ENCODE results near the gene MYCN.

Gene MYCN

DNA sequence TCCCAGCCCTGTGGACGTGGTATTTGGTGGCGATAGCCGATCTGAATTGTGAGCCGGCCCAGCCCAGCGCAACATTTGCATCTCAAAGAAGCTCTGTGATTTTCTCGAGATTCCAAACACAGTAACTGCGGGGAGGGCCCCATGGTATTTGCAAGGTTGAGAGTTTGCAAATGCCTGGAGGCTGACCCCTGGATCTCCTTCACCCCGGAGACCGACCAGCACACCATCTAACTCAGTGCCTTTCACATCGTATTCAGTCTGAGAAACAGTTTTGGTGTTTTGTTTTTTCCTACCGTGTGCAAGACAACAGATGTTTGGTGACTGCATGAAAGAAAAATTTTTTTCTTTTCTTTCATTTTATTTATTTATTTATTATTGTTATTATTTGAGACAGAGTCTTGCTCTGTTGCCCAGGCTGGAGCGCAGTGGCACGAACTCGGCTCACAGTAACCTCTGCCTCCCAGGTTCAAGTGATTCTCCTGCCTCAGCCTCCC lies 40.3 kb downstream of the MYCN start:
- no peak for DNase-seq

DNA sequence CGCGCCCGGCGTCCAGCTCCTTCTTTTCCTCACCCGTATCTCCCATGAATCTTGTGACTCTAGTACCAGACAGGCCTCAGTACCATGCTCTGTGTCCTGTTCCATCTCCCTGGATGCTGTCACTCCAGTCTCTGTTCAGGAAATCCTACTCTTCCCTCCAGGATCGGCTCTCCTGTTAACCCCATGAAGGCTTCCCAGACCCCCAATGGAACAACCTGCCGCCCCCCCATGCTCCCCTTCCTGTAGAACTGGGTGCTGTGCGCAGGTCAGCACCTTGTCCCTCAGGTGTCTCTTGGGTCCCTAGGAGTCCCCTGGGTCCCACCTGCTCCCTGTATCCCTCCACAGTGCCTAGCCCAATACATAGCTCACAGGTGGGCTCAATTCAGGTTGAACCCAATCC lies 41.3 kb downstream of the MYCN start:
- DNase-seq: no peak

DNA sequence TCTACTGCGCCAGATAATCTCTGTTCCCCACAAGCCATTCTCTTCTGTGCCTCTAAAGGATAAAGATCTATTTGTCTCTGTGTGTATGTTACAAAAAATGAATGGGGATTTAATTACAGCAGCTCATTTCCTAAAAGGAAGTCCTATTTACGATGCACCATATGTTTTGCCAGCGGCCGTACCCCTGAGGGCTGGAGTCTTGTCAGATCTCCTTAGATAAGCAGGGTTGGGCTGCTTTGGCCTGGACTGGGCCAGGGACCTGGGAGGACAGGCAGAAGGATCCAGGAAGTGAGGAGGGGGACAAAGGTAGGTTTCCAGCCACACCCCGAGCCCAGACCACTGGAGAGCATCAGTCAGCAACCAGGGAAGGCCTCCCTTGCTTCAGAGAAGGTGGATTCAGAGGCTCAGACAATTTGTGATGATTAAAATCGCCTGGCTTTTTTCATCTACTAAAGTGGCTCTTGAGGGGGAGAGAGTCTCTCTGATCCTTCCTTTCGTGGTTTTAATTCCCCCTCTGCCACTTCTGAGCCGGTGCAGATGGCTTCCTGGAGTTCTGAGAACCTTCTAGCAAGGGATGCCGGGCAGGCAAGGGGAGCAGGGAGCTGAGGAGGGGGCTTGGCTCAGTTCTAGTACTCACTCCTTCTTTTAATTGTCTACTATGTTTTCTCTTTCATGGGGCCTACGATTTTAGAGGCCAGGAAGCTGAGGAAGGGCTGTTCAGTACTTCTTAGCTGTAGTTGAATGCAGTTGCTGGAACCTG lies 42.1 kb downstream of the MYCN start:
- no peak for DNase-seq

DNA sequence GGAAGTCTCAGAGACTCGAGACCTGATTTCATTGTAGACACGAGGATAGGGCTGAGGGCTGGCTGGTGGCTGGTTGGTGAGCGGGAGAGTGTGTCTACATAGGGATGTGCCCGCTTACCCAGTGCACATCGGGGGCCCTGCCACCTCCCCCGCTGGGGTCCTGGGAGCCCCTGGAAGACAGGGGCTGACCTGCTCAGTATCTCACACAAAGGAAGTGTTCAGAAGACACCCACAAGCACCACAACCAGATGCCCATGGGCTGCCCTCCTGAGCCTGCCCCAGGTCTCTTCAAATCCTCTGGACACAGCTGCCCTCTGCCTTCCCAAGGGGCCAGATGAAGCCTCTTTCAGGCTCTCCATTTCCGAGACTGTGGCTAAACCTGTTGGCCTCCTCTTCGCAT lies 43.1 kb downstream of the MYCN start:
- DNase-seq: no peak

DNA sequence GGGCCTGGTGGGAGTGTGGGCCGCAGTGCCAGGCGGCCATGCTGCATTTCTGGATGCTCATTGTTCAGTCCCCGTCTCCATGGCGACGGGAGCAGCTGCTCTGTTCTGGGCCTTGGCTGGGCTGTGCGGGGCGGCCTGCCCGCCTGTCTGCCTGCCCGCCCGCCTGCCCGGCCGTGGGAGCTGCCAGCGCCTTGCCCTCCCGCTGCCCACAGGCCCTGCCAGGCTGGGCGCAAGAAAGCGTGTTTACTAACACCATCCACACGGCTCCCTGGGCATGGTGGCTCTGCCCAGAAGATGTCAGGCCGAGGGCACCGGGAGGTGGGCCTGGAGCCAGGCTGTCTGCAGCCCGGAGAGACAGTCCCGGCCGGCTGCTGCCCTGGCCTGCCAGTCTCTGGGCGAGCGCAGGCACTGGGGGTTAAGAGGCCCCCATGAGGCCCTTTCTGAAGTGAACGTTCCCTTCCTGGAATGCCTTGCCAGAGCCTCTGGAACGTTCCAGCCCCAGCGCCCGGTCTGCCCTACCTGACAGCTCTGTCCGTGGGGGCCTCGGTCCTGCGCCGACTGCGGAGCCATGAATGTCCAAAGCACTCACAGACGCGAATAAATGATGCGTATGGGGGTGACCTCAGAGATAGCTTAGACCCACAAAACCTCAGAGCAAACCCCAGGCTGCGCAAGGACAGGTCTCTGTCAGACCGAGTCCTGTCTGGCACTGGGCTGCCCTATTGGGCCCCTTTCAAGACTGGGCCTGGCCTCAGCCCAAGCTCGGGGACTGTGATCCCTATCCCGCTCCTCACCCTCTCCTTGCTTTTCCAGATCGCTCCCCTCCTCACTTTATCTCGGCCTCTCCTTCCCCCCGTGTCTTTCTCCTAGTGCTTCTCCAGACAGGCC lies 44.3 kb downstream of the MYCN start:
- DNase-seq: no peak

DNA sequence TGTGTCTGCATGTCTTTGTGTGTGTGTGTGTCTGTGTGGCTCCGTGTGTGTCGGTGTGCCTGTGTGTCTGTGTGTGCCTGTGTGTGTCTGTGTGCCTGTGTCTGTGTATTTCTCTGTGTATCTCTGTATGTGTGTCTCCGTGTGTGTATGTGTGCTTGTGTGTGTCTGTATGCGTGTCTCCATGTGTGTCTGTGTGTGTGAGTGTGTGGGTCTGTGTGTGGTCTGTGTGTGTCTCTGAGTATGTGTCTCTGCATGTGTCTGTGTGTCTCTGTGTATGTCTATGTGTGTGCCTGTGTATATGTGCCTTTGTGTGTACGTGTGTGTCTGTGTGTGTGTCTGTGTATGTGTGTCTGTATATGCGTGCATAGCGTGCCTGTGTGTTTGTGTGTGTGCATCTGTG lies 45.2 kb downstream of the MYCN start:
- DNase-seq: no peak

DNA sequence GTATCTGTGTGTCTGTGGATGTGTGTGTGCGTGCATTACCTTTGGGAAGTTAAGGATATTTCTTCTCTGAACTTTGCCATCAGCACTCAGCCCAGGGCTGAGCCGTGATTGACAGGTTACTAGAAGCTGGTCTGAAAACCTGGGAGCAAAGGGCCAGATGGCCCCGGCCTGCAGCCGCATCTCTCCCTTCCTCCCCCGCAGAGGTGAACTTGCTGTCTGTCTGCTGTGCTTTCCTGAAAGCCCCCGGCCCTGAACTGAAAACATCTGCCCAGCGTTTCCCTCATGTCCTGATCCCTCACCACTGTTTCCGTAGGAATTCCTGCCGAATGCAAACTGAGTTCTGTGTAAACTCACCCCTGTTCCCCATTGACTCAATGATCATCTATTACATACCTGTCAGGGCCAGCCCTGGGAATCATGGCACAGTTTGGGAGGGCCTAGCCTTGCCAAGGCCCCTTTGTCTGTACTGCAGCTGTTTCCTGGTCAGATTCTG lies 45.8 kb downstream of the MYCN start:
- no peak for DNase-seq

DNA sequence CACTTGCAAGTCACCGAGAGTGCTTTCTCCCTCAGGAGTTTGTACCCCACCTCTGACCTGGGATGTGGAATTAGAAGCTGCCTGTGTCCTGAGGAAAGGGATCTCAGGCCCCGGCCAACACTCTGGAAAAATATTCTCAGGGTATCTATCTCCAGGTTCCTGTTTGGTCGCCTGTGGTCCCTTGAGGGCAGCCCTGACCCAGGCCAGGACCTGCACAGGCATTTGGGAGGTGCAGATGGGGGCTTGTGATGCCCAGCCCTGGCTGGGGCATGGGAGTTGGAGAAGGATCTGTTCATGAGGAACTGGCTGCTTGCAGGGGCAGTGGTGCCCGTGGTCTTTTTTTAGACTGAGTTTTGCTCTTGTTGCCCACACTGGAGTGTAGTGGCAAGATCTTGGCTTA lies 46.3 kb downstream of the MYCN start:
- DNase-seq: no peak

DNA sequence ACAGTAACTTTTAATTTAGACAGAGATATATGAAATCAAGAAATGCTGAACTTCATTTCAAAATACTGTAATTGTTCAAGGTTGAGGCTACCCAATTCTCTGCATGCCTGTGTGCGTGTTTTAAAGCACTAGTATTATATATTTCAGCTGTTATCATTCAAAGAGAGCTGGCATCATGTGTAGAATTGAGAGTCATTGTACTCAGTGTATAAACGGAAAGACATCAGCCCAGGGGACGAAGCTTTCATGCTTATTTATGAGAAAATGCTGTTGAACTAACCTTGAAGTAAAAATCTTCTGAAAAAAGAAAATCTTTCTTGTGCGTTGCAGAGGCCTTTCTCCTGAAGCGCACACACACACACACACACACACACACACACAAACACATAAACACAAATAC lies 48.4 kb downstream of the MYCN start:
- DNase-seq: no peak

DNA sequence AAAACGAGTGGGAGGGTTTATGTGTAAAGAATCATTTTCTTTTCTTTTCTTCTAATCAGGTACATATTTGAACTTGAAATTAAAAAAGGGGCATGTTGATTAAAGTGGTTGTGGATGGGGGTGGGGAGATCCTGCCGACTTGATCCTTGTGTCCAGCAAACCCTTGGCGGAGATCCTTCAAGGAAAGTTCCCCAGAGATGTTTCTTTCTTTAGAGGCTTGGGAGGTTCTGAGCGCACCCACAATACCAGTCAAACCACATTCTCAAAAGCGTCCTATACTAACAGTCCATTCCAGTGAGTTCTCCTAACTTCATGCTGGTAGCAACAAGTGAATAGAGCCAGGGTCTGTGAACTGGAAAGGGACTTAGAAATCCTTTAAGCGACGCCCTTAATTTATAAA lies 49.2 kb downstream of the MYCN start:
- no peak for DNase-seq

DNA sequence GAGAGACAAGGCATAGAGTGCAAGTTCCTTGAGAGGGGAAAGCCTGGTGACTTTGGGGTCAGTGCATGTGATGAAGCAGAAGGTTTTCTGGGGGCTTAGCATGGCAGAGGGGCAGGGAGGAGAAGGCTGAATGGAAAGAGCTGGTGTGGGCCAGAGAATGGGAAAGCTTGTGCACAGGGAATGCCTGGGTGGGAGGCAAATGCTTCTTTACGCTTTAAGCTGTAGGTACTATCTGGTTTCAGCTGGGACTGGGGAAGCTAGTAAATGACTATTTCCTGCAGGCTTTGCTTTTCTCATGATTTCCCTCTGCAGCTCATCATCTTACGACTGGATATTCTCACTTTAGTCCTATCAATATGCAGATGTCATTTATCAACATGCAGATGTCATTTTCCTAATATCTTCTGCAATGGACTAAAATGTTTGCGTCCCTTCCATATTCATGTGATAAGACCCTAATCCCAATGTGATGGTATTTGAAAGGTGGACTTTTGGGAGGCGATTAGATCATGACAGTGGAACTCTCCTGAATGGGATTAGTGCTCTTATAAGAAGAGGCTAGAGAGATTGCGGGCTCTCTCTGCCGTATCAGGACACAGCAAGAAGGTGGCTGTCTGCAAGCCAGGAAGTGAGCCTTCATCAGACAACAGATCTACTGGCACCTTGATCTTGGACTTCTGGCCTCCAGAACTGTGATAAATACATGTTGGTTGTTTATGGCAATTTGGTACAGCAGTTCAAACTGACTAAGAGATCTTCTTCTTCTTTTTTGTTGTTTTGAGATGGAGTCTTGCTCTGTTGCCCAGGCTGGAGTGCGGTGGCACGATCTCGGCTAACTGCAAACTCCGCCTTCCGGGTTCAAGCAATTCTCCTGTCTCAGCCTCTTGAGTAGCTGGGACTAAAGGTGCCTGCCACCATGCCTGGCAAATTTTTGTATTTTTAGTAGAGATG lies 50.1 kb downstream of the MYCN start:
- DNase-seq: no peak

DNA sequence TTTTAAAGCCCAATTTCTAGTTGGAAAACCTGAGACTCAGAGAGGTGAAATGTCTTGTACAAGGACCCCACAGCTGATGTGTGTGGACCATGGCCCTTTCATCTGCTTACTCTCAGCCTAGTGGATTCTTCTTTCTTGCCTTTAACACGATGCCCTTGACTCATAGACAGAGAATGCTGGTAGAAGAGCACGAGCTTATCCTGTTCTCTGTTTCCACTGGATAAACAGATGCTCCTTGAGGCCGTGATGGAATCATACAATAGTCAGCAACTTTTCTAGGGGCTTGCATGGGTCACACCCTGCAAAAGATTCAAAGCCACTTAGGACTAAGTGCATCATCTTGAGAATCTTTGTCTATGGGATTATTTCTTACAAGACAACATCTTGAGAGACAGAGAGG lies 50.9 kb downstream of the MYCN start:
- no peak for DNase-seq

DNA sequence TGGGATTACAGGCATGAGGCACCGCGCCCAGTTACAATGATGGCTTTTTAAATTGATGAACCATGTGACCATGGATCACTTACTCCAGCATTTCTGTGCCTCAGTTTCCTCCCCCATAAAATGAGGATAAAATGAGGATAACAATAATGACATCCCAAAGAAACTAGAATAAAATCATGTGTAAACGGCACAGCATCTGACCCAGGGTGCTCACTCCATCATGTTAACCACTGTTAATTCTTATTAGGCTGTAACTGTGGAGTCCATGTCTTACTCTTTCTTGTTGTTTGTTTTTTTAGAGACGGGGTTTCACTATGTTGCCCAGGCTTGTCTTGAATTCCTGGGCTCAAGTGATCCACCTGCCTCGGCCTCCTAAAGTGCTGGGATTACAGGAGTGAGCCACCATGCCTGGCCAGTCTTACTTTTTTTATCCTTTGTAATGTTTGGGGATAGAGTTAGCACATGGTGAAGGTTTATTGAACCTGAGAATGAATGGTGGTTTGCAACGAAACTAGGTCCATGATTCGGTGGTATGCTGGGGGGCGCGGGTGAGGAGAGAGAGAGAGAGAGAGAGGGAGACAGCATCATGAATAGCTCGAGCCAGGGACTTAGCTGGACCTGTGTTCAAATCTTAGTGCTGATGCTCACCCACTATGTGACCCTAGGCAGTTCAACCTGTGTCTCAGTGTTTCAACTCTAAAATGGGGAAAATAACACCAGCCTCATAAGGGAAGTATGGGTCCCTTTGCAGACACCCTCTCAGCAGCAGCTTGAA lies 52.3 kb downstream of the MYCN start:
- DNase-seq: no peak

DNA sequence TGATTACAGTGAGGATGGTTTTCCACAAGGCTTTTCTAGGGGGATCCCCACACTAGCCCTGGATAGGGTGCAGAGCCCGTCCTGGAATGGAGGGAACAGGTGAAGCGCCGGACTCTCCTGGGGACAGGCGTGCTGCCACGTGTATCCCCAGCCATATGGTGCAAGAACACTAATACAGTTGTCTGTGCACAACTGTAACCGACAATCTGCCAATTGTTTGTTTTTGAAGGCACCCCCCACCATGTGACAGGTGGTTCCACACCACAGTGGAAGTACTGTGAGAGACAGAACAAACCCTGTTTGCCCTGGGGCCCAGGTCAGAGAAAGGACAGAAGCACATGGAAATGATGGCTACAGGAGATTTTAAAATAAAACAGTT lies 52.9 kb downstream of the MYCN start:
- no peak for DNase-seq

DNA sequence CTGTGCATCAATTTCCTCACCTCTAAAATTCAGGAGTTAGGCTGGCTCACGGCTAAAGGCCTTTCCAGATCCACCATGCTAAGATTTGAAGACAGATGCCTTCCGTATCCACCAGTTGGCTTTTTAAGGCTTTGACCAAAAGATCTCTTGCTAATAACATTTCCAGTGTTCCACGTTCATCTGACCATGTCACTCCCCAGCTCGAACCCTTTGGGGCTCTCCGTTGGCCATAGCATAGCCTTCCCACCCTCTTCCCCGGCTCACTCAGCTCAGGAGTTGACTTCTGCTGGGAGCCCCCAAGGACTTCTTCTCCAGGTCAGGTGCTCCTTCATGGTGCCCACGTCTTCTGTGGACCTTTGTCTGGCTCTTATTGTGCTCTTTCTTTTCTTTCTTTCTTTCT lies 53.3 kb downstream of the MYCN start:
- no peak for DNase-seq

DNA sequence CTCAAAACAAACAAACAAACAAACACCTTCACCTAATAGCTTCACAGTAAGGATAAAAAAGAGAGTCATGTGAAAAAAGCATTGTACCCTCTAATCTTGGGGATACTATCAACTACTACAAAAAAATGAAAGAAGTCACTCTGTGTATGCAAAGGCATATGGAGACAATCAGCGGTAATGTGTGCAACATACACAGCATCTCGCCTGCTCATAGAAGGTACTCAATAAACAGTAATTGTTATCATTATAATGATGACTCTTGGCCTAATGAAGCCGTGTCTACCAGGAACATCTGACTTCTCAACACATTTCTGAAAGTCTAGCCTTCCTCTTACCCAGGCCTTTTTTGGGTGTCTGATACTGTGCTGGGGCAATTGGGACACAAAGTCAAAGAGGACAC lies 55.3 kb downstream of the MYCN start:
- DNase-seq: no peak
